Measurements from ENCODE around the gene PCYT2. TPM values are rescaled to one million over a fixed set of nuclear protein-coding genes. Genes with fewer than 3 reads are reported as not detected.

Gene PCYT2
- total and polyA plus RNA-seq, 9 of the 15 experiments (the other 6 are each of a cell fraction or from before 2014, with no cell fraction given), result 0.92 to 134 (median 82.5) TPM

DNA sequence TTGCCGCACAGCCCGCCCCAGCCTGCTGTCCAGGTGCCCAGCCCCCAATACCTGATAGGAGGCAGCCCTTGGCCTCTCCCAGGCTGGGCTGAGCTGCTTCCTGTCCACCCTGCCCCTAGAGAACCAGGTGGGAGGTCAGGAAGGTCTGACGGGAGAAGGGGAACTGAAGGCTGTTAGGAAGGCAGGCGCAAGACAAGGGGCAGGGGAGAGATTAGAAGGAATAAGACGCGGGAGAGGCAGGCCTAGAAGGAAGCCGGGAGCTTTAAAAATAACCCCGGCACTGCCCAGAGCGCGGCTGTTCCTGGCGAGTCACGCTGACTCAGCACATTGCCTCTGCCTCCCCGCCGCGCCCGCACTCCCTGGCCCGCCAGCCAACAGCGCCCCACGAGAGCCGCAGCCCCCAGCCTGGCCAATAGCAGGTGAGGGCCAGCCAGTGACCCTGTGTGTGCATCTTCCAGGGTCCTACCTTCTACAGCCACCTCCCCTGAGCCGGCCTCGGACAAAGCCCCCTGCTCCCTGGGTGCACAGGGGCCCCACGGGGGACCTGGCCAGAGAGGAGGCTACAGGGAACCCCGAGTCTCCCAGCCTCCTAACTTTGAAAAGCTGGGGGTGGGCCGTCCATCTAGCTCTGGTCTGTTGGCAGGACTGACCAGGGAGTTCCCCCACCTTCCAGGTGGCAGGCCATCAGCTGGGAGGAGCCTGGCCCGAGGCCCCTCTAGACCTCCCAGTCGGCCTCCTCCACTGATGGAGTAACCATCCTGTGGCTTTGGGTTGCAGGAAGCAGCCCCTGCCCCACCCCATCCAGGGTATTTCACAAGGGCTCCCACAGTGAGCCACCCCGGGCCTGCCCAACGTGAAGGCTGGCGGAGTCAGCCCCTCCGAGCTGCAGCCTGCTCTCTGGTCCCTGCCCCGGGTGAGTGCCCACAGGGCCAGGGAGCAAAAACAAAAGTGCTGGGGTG lies 12.4 kb upstream of the PCYT2 start (continued):
- TF ChIP-seq, protein P1, sequence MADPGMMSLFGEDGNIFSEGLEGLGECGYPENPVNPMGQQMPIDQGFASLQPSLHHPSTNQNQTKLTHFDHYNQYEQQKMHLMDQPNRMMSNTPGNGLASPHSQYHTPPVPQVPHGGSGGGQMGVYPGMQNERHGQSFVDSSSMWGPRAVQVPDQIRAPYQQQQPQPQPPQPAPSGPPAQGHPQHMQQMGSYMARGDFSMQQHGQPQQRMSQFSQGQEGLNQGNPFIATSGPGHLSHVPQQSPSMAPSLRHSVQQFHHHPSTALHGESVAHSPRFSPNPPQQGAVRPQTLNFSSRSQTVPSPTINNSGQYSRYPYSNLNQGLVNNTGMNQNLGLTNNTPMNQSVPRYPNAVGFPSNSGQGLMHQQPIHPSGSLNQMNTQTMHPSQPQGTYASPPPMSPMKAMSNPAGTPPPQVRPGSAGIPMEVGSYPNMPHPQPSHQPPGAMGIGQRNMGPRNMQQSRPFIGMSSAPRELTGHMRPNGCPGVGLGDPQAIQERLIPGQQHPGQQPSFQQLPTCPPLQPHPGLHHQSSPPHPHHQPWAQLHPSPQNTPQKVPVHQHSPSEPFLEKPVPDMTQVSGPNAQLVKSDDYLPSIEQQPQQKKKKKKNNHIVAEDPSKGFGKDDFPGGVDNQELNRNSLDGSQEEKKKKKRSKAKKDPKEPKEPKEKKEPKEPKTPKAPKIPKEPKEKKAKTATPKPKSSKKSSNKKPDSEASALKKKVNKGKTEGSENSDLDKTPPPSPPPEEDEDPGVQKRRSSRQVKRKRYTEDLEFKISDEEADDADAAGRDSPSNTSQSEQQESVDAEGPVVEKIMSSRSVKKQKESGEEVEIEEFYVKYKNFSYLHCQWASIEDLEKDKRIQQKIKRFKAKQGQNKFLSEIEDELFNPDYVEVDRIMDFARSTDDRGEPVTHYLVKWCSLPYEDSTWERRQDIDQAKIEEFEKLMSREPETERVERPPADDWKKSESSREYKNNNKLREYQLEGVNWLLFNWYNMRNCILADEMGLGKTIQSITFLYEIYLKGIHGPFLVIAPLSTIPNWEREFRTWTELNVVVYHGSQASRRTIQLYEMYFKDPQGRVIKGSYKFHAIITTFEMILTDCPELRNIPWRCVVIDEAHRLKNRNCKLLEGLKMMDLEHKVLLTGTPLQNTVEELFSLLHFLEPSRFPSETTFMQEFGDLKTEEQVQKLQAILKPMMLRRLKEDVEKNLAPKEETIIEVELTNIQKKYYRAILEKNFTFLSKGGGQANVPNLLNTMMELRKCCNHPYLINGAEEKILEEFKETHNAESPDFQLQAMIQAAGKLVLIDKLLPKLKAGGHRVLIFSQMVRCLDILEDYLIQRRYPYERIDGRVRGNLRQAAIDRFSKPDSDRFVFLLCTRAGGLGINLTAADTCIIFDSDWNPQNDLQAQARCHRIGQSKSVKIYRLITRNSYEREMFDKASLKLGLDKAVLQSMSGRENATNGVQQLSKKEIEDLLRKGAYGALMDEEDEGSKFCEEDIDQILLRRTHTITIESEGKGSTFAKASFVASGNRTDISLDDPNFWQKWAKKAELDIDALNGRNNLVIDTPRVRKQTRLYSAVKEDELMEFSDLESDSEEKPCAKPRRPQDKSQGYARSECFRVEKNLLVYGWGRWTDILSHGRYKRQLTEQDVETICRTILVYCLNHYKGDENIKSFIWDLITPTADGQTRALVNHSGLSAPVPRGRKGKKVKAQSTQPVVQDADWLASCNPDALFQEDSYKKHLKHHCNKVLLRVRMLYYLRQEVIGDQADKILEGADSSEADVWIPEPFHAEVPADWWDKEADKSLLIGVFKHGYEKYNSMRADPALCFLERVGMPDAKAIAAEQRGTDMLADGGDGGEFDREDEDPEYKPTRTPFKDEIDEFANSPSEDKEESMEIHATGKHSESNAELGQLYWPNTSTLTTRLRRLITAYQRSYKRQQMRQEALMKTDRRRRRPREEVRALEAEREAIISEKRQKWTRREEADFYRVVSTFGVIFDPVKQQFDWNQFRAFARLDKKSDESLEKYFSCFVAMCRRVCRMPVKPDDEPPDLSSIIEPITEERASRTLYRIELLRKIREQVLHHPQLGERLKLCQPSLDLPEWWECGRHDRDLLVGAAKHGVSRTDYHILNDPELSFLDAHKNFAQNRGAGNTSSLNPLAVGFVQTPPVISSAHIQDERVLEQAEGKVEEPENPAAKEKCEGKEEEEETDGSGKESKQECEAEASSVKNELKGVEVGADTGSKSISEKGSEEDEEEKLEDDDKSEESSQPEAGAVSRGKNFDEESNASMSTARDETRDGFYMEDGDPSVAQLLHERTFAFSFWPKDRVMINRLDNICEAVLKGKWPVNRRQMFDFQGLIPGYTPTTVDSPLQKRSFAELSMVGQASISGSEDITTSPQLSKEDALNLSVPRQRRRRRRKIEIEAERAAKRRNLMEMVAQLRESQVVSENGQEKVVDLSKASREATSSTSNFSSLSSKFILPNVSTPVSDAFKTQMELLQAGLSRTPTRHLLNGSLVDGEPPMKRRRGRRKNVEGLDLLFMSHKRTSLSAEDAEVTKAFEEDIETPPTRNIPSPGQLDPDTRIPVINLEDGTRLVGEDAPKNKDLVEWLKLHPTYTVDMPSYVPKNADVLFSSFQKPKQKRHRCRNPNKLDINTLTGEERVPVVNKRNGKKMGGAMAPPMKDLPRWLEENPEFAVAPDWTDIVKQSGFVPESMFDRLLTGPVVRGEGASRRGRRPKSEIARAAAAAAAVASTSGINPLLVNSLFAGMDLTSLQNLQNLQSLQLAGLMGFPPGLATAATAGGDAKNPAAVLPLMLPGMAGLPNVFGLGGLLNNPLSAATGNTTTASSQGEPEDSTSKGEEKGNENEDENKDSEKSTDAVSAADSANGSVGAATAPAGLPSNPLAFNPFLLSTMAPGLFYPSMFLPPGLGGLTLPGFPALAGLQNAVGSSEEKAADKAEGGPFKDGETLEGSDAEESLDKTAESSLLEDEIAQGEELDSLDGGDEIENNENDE (IDR thresholded peaks at IDR 0.05; ENCODE audit: low read depth, low read length), result no peak
- TF ChIP-seq KAT8 (IDR thresholded peaks at IDR 0.05; ENCODE audit: low read depth) (no peak), BDP1 (IDR thresholded peaks at IDR 0.05; ENCODE audit: insufficient read depth, insufficient read length) (no peak), TBL1XR1 (IDR thresholded peaks at IDR 0.05; ENCODE audit: low read length in 2 of 2) (peak in 1 of 2 experiments; percentile 61; a peak in 1 of 4 replicates), ZBED1 (IDR thresholded peaks at IDR 0.05) (no peak), SMARCA5 (IDR thresholded peaks at IDR 0.05) (no peak), SNIP1 (IDR thresholded peaks at IDR 0.05; ENCODE audit: low read depth) (no peak)
- TF ChIP-seq, protein P2, sequence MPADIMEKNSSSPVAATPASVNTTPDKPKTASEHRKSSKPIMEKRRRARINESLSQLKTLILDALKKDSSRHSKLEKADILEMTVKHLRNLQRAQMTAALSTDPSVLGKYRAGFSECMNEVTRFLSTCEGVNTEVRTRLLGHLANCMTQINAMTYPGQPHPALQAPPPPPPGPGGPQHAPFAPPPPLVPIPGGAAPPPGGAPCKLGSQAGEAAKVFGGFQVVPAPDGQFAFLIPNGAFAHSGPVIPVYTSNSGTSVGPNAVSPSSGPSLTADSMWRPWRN (IDR thresholded peaks at IDR 0.05; ENCODE audit: low read depth), result peak; percentile 37; the same call in 1 of the 2 replicates
- TF ChIP-seq, protein P3, sequence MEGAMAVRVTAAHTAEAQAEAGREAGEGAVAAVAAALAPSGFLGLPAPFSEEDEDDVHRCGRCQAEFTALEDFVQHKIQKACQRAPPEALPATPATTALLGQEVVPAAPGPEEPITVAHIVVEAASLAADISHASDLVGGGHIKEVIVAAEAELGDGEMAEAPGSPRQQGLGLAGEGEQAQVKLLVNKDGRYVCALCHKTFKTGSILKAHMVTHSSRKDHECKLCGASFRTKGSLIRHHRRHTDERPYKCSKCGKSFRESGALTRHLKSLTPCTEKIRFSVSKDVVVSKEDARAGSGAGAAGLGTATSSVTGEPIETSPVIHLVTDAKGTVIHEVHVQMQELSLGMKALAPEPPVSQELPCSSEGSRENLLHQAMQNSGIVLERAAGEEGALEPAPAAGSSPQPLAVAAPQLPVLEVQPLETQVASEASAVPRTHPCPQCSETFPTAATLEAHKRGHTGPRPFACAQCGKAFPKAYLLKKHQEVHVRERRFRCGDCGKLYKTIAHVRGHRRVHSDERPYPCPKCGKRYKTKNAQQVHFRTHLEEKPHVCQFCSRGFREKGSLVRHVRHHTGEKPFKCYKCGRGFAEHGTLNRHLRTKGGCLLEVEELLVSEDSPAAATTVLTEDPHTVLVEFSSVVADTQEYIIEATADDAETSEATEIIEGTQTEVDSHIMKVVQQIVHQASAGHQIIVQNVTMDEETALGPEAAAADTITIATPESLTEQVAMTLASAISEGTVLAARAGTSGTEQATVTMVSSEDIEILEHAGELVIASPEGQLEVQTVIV (CRISPR knock-in tag; IDR thresholded peaks at IDR 0.05; ENCODE audit: borderline replicate concordance), result no peak
- TF ChIP-seq, protein P4, sequence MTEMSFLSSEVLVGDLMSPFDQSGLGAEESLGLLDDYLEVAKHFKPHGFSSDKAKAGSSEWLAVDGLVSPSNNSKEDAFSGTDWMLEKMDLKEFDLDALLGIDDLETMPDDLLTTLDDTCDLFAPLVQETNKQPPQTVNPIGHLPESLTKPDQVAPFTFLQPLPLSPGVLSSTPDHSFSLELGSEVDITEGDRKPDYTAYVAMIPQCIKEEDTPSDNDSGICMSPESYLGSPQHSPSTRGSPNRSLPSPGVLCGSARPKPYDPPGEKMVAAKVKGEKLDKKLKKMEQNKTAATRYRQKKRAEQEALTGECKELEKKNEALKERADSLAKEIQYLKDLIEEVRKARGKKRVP (CRISPR knock-in tag; IDR thresholded peaks at IDR 0.05), result no peak
